HuH-7 (cell line): ENCODE data around the gene HHAT.
"Not testable (repeated sequence)": the region's sequence is repeated elsewhere in the genome, so short reads cannot be mapped to it uniquely, and the experiment has no call there.

Source experiments
- DNase-seq: peaks from one replicate; pipeline ENCODE4 v3.0.0; 2011; ENCODE audit warnings: low spot score

Gene HHAT

GRCh38 chr1:210397681-210398080, 69.0 kb downstream of the HHAT start:
- no peak for DNase-seq

GRCh38 chr1:210398466-210398865, 69.8 kb downstream of the HHAT start:
- DNase-seq: no peak

- peak; percentile 70 for DNase-seq
Measured at GRCh38 chr1:210400043-210400840, 71.5 kb downstream of the HHAT start.

GRCh38 chr1:210402560-210402959, 73.9 kb downstream of the HHAT start:
- no peak for DNase-seq

- no peak for DNase-seq
Measured at GRCh38 chr1:210405316-210405715, 76.6 kb downstream of the HHAT start.

GRCh38 chr1:210406341-210406740, 77.6 kb downstream of the HHAT start:
- not testable (repeated sequence) for DNase-seq

GRCh38 chr1:210407207-210407886, 78.6 kb downstream of the HHAT start:
- peak; percentile 48 for DNase-seq

GRCh38 chr1:210407887-210408252, 79.2 kb downstream of the HHAT start:
- DNase-seq: no peak

- no peak for DNase-seq
Measured at GRCh38 chr1:210412240-210412639, 83.5 kb downstream of the HHAT start.

- no peak for DNase-seq
Measured at GRCh38 chr1:210413951-210414350, 85.2 kb downstream of the HHAT start.

GRCh38 chr1:210415846-210416448, 87.2 kb downstream of the HHAT start:
- no peak for DNase-seq

GRCh38 chr1:210416681-210417080, 88.0 kb downstream of the HHAT start:
- no peak for DNase-seq

- no peak for DNase-seq
Measured at GRCh38 chr1:210417881-210418280, 89.2 kb downstream of the HHAT start.

- DNase-seq: no peak
Measured at GRCh38 chr1:210418863-210419650, 90.4 kb downstream of the HHAT start.

- not testable (repeated sequence) for DNase-seq
Measured at GRCh38 chr1:210426696-210427095, 98.0 kb downstream of the HHAT start.

- DNase-seq: no peak
Measured at GRCh38 chr1:210428696-210429095, 100.0 kb downstream of the HHAT start.

- DNase-seq: no peak
Measured at GRCh38 chr1:210434223-210434622, 105.5 kb downstream of the HHAT start.

- no peak for DNase-seq
Measured at GRCh38 chr1:210437111-210437510, 108.4 kb downstream of the HHAT start.

- no peak for DNase-seq
Measured at GRCh38 chr1:210437781-210438180, 109.1 kb downstream of the HHAT start.

- no peak for DNase-seq
Measured at GRCh38 chr1:210438928-210439841, 110.5 kb downstream of the HHAT start.

GRCh38 chr1:210440081-210440480, 111.4 kb downstream of the HHAT start:
- DNase-seq: no peak
